ENCODE measurements around the gene DLX3.

GRCh38 chr17:49979748-49980479, 15.1 kb downstream of the DLX3 start:
- TF ChIP-seq CTCF (IDR thresholded peaks at IDR 0.05) (no peak), POLR2A (IDR thresholded peaks at IDR 0.05) (no peak), POLR2AphosphoS5 (IDR thresholded peaks at IDR 0.05) (no peak)

Data from prostate gland (tissue), 2 donors.